ENCODE data around the gene IRGQ. TPM values are rescaled to one million over a fixed set of nuclear protein-coding genes. Genes with fewer than 3 reads are reported as not detected.

IRGQ gene
- total RNA-seq, 1 donor from 2014 or later: 16.2 TPM

DNA sequence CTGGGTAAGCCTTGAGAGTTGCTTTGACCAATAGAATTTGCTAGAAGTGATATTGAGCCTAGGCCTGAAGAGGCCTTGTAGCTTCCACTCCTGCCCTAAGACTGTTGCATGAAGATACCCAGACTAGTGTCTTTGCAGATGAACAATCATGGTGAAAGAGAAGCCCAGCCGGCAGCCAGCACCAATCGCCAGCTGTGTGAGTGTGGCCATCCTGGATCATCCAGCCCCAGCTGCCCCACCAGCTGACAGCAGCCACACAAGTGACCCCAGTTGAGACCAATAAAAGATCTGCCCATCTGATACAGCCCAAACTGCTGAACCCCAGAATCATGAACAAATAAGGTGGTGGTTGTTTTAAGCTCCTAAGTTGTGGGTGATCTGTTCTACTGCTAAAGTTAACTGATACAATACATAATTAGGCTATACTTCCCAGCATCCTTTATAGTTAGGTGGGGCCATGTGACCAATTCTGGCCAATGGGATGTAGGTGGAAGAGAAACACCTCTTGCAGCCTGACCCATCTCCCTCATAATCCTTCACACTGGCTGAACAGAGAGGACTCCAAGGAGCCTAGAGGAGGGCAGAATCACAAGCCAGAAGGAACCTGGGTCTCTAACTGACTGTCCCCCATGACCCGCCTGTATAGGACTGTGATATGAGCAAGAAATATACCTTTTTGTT, 32.9 kb upstream of the IRGQ start:
- intact Hi-C loops (cut with DNase I): no loop called here
- no peak for ATAC-seq

DNA sequence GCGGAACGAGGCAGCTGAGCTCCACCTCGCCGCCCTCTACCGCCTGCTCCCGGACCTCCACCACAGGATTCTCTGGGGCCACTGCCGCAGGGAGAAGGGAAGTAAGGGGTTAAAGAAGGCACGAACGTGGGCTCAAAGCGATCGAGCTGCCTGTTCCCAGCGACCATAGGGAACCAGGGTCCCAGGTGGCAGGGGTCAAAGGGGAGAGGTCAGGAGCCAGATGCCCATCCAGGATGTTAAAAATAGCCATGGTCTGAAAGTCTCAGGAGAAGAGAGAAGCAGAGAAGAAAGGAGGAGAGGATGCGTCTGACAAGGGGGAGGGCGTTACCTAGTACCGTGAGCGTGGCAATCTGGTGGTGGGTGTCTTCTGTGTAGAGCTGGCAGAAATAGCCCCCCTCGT, 30.9 kb upstream of the IRGQ start:
- intact Hi-C loops (cut with DNase I): no loop called here
- ATAC-seq (no peak), DNase-seq (ENCODE audit: missing footprints) (no peak)

More for the DNA sequence above, 32.9 kb upstream of the IRGQ start:
- DNase-seq (ENCODE audit: missing footprints): no peak

DNA sequence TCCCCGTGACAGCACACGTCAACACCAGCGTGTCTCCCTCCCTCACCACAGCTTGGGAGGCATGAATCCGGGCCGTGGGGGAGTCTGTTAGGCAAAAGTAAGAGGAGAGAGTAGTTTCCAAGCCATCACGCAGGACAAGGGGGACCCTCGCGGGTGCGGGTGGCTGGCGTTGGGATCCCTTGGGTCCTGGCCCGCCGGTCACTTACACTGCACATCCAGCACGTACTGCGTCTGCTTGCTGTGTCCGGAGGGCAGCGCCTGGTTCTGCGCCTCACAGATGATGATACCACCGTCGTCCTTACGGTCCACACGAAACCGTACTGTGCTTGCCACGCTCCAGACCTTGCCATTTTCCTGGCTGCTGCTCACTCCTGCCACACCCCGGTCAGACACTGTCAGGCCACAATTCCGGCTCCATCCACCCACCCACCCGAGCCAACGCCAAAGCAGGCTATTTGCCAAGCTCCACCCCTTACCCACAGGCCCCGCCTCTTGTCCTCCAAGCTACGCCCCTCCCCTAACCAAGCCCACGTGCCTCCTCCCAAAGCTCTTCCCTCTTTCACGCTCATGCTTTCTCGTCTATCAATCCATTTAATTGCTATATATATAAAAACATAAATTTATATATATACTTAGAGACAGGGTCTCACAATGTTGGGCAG, 30.1 kb upstream of the IRGQ start:
- no peak for DNase-seq (ENCODE audit: missing footprints)
- ATAC-seq: no peak

DNA sequence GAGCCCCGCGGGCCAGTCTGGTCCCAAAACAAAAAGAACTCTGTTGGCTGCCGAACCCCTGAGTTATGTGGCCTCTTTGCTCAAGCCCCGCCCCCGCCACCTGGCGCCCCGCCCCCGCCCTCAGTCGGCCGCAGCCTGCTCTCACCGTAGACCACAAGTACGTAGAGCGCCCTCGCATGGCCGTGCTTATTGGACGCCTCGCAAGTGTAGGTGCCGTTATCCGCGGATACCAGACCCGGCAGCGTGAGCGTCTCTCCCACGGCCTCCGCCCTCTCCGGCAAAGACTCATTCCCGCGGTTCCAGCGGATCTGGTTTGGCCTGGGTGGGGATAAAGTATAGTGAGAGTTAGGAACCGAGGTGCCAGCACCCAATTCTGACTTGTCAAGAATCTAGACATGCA, 29.0 kb upstream of the IRGQ start:
- intact Hi-C loops (cut with DNase I): no loop called here
- ATAC-seq (no peak), DNase-seq (ENCODE audit: missing footprints) (peak; percentile 83)

More for the DNA sequence above, 30.1 kb upstream of the IRGQ start:
- intact Hi-C loops (cut with DNase I): no loop called here

DNA sequence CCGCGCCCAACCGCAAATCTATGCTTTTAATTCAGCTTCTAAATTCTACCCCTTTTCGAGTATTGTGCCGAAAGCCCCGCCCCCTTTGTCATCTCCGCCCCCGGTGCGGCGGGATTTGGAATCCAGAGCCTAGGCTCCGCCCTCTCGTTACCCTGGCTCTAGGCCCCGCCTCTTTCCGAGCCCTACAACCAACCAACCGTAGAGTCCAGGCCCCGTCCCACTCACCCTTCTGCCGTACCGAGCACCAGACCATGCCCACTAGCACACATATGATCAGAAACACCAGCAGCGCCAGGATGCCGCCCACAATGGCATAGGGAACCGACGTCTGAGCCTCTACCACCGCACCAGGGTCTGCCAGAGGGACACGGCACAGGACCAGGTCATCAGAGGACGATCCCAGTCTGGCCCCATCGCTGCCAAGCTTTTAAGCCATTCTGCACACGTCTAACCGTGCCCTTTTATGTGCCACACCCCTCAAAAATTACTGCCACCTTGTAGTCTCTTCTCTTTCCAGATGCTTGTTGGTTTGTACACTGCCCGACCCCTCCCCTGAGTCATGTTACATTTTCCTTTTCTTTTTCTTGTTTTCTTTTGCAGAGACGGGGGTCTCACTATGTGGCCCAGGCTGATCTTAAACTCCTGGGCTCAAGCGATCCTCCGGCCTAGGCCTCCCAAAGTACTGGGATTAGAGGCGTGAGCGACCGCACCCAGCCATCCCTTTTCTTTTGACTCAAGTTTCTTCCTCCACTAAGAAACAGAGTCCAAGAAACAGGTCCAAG, 28.1 kb upstream of the IRGQ start:
- ATAC-seq (no peak), DNase-seq (ENCODE audit: missing footprints) (no peak)
- intact Hi-C loops (cut with DNase I): no loop called here

DNA sequence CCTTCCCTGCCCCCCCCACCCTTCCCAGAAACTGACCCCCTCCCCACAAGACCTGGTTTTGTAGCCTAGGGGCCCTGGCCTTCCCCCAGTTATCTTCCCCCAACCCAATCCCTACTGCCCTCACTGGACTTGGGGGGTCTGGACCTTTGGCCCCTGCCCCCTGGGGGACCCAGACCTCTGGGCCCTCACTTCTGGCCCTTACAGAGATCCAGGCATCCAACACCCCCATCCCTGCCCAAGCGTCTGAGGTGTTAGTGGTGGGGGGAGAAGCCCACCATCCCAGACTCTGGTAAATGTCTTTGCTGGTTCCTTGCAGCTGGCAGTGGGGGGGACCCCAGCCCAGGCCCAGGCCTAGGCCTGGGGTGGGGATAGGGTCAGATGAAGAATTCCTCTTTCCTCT, 27.0 kb upstream of the IRGQ start:
- no peak for ATAC-seq
- no peak for DNase-seq (ENCODE audit: missing footprints)
- intact Hi-C loops (cut with DNase I): no loop called here

DNA sequence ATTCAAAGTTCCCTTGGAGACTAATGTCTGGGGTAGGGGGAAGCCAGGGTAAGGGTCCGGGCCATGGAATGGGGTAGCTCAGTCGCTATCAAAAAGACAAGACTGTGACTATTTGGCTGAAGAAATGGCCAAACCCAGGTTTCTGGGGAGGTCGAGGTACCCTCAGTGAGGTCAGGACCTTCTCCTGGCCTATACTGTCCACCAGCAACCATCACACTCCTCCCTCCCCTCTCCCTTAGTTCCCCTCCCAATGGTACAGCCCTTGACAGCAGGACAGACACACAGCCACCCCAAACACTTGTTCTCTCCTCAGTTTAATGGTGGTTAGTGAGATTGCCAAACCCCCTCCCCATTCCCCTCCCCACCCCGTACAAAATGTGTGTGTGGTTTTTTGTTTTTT, 26.1 kb upstream of the IRGQ start:
- no peak for DNase-seq (ENCODE audit: missing footprints)
- intact Hi-C loops (cut with DNase I): no loop called here
- ATAC-seq: no peak

DNA sequence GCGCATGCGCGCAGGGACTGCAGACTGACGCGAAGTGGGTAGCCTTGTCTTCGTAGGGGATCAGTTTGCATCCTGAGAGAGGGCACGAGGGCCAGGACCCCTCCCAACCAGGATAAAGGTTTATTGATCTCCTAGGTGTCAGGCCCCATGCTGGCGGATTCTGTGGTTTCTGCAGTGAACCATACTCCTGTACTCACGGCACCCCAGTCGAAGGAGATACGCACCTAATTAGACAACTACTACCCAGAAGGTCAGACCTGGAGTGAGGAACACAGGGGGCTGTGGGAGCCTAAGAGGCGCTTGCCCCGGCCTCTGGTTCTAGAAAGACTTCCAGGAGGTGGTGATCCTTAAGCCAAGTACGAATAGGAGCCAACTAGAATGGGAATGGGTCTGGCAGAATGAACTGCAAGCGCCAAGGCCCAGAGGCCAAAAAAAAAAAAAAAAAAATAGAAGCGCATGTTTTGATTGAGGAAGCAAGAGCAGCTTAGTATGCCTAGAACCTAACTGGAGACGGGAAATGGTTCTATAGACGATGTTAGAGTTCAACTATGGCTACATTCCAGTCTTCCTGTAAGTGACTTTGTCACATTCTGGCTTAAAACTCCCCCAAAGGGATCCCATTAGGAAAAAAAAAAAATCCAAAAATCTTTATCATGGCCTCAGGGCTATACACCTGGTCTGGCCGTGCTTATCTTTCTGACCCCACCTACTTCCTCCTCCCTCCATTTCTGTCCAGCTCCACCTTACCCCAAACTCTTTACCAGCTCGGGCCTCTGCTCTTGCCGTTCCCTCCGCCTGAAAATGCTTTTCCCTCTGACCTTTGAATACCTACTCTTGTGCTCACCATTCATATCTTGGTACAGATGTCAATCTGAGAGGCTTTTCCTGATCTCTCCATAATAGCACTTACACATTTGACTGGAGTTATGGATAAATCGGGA, 24.4 kb upstream of the IRGQ start:
- peak; percentile 94 for DNase-seq (ENCODE audit: missing footprints)
- no peak for ATAC-seq
- intact Hi-C loops (cut with DNase I): no loop called here

DNA sequence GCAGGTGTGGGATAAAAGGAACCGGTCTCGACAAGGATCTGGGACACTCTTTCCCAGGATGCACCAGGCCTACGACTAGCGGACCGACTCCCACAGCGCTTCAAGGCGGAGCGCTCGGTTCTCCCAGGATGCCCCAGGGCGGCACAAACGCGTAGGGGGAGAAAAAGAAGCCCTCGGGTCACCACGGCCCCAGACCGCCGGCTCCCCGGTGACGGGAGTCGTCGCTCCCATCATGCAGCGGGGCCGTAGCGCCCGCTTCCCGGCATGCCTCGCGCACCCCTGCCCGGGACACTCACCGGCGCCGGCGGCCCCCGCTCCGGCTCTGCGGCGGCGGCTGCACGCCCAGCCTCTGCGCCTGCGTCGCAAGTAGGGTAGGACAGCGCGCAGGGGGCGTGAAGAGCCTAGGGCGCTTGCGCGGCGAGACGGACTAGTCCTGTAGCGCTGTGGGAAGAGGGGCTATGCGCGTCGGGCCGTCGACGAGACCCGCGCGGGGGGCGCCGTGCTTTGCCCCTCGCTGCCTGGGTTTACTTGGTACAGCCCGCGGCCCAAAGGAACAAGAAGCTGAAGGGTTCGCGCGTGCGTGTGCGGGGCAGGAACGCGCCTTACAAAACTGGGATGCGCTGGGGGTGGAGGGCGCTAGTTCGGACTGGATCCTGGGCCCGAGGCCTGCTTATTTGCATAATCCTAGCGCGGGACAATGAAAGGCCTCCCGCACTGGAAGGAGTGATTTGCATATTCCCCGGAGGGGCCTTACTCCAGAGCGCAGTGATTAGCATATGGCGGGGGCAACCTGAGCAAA, 23.5 kb upstream of the IRGQ start, which contains the start of gene ZNF428:
Gene ZNF428, minus strand, starts transcription at position 368 of the 799 bp plus-strand sequence. CDS start 5,325 bp downstream, outside the sequence.
- peak; percentile 94 for DNase-seq (ENCODE audit: missing footprints)
- ATAC-seq: peak; percentile 96
- intact Hi-C loops (cut with DNase I): loop anchor here (1.0 kb wide), 1 partner anchor 23 kb away; the partner anchor contains the start of genes IRGQ and ZNF576

DNA sequence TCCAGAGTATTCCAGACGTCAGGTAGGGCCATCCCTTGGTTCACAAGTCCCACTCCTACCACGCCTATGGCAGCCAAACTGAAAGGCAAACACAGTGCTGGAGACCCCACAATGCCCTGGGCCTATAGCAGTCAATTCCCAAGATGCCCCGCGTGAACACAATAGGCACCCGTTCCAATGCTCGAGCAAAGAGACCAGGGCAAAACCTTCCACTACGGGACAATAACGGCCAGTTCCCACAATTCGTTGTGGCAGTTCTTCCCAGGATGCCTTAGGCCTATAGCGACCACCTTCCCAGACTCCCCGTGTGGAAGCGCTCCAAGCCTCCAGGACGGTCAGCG, 23.0 kb upstream of the IRGQ start:
- intact Hi-C loops (cut with DNase I): loop anchor here (1.0 kb wide), 1 partner anchor 23 kb away; the partner anchor contains the start of genes IRGQ and ZNF576
- DNase-seq (ENCODE audit: missing footprints) (no peak), ATAC-seq (peak; percentile 20)

DNA sequence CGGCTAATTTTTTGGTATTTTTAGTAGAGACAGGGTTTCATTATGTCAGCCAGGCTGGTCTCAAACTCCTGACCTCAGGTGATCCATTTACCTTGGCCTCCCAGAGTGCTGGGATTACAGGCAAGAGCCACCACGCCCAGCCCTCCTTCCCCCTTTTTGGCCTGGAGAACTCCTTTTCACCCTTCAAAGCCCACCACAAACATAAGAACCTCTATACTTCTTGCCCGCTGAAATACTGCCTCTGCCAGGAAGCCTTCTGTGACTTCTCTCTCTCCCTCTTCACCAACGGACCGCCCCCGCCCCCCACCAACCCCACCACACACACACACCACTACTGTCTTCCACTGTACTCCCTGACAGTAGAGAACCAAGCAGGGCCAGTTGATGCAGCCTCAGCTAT, 21.0 kb upstream of the IRGQ start:
- DNase-seq (ENCODE audit: missing footprints) (peak; percentile 9), ATAC-seq (no peak)
- intact Hi-C loops (cut with DNase I): no loop called here

DNA sequence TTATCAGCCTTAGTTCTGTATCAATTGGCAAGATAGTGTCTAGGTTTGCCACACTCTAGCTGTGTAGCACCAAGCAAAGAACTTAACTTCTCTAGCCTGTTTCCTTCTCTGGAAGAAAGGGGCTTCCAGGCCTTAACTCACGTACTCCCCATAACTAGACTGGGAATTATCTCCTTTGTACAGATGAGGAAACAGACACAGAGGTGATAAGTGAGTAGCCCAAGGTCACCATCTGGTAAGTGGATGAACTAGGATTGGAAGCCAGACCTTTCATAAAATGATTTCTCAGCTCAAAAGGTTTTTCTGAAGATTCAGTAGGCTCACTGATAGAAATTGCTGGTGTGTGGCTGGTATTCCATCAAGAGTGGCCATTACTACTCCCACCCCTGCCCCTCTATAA, 20.4 kb upstream of the IRGQ start:
- no peak for ATAC-seq
- no peak for DNase-seq (ENCODE audit: missing footprints)
- intact Hi-C loops (cut with DNase I): no loop called here

DNA sequence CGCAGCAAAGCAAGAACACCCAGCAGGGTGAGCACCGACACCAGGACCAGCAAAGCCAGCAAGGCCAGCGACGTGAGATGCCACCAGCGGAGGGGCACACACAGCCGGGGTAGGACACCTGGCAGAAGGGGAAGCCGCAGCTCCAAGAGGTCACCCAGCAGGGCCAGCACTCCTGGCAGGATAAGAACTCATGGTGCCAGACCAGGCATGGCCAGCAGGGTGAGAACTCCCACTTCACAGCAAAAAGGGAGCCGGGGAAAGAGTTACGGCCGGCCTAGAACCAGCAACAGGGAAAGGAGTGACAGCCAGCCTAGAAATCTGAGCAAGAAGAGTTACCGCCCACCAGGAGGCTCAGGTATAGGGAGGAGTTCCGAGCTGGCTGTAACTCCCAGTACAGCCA, 16.4 kb upstream of the IRGQ start:
- ATAC-seq: no peak
- intact Hi-C loops (cut with DNase I): no loop called here
- no peak for DNase-seq (ENCODE audit: missing footprints)

DNA sequence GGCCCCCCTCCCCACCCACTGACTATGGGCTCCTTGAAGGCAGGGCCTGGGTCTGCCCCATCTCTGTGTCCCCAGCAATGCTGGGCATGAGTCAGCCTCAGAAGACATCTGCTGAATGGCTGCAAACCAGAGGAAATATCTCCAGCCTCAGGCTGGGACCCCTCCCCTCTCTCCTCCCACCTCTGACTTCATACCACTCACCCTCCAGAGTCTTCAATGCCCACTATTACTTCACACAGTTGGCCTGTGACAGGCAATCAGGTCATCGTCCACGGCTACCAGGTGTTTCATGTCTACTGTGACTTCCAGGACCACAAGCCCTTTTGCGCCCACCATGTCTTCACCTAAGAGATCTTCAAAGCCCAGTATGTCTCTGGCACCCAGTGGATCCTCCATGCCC, 15.9 kb upstream of the IRGQ start, which contains the start of gene SRRM5:
Gene SRRM5, plus strand, starts transcription at position 301 of the 400 bp plus-strand sequence. Its CDS starts 34 bp downstream, at position 335.
- no peak for ATAC-seq
- intact Hi-C loops (cut with DNase I): no loop called here
- DNase-seq (ENCODE audit: missing footprints): no peak

DNA sequence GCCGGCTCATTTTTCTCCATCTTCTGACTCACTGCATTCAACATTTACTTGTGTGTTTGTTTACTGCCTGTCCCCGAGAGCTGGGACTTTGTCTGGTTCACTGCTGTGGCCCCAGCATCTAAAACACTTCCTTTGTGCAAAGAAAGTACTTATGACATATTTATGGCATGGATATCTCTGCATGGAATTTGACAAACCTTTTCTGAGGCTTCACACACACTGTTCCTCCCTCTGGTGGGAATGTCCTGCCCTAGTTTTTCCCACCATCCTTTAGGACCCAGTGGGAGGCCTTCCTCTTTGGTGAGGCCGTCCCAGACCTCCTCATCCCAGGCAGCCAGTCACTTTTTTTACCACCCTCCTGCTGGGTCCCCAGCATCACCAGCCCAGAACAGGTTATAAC, 14.6 kb upstream of the IRGQ start:
- ATAC-seq: no peak
- intact Hi-C loops (cut with DNase I): no loop called here
- DNase-seq (ENCODE audit: missing footprints): no peak

DNA sequence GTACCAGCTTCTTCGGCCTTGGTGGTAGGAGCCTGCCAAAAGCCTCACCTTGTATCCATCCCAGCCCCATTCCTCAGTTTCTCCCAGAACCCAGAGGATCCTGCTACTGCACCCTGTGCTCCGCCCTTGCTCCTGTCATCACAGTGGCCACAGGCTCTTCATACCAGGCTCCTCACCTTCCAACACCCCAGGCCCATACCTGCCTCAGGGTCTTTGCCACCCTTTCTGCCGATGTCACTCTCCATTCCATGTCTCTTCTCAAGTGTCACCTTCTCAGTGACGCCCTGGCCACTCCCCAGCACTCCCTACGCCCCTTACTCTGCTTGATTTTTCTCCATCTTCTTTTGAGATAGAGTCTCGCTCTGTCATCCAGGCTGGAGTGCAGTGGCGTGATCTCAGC, 13.9 kb upstream of the IRGQ start:
- intact Hi-C loops (cut with DNase I): no loop called here
- ATAC-seq (no peak), DNase-seq (ENCODE audit: missing footprints) (no peak)

DNA sequence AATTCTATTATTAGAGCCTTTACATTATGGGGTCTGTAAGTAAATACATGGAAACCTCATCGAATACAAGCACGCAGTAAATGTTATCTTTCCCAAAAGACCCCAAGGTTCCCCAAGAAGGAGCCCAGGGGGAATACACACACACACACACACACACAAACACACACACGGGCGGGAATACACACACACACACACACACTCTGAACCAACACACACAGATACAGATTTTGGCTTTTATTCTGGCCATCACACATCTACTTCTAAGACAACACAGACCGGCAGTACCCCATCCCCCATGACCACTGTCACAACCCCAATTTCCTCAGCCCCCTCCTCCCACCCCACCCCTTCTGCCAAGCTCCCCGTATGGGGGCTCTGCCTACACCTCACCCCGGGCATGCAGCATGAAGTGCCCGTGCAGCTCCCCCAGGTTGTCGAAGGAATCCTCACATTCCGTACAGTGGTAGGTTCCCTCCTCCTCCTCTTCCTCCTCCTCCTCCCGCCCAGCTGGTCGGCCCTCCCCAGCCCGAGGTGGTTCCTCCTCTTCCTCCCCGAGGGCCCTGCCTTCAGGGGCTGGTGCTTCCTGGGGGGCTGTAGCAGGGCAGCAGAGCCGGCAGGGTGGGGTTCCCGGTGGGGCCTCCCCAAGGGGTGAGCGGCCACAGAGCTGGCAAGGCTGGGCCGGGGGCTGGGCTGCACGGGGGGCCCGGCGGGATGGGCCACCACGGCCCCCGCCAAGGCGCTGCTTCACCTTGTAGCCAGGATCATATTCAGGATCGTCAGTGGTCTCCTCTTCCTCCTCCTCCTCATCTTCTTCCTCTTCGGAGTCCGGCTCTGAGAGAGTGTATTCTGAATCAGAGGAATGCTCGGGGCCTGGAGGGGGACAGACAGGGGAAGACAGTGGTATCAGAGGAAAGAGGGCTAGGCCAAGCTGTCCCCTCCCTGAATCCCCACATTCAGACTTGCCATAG, 11.6 kb upstream of the IRGQ start:
- intact Hi-C loops (cut with DNase I): no loop called here
- ATAC-seq (no peak), DNase-seq (ENCODE audit: missing footprints) (no peak)

Data from Right ventricle myocardium inferior (tissue), 1 donor.